SU-DHL-6 (cell line): ENCODE data around the gene DPP9.

Experiments used
- H2AFZ ChIP-seq: fragments of 200-600 bp; sonication (generic); 2 replicates; pipeline ENCODE4 v1.6.1; 2014; ENCODE audit warnings: low read depth, mild to moderate bottlenecking, moderate library complexity, mixed read lengths, antibody characterized with exemption, low read length; ENCODE audit not compliant: severe bottlenecking
- H3F3A ChIP-seq: fragments of 200-600 bp; shearing (Covaris generic); 2 replicates; pipeline ENCODE4 v1.6.0; 2016; ENCODE audit warnings: antibody characterized with exemption, mild to moderate bottlenecking; ENCODE audit not compliant: insufficient read depth
- H3K27ac ChIP-seq: fragments of 200-600 bp; sonication (generic); 2 replicates; pipeline ENCODE4 v1.5.1; 2016; ENCODE audit warnings: low read depth, mild to moderate bottlenecking, low read length, moderate library complexity, mixed read lengths
- H3K27me3 ChIP-seq: fragments of 200-600 bp; sonication (generic), shearing (Covaris generic); 2 replicates; pipeline ENCODE4 v1.6.0; 2014; ENCODE audit warnings: mild to moderate bottlenecking, low read length
- H3K36me3 ChIP-seq: fragments of 200-600 bp; sonication (generic); 2 replicates; pipeline ENCODE4 v1.6.1; 2014; ENCODE audit warnings: mild to moderate bottlenecking, low read length, mixed read lengths
- H3K4me2 ChIP-seq: fragments of 300-600, 200-600 bp; shearing (Covaris generic), sonication (generic); 2 replicates; pipeline ENCODE4 v1.6.0; 2014; ENCODE audit warnings: low read length, low read depth, mild to moderate bottlenecking; ENCODE audit not compliant: poor library complexity, severe bottlenecking
- H3K4me3 ChIP-seq: fragments of 200-600 bp; sonication (generic); 2 replicates; pipeline ENCODE4 v1.5.1; 2014; ENCODE audit warnings: antibody characterized with exemption, low read length, mild to moderate bottlenecking, mixed read lengths; ENCODE audit not compliant: insufficient read depth, poor library complexity, severe bottlenecking
- H3K79me2 ChIP-seq: fragments of 200-600 bp; sonication (generic); 2 replicates; pipeline ENCODE4 v1.6.1; 2014; ENCODE audit warnings: mild to moderate bottlenecking, low read length, moderate library complexity; ENCODE audit not compliant: insufficient read depth
- H3K9ac ChIP-seq: fragments of 200-600 bp; sonication (generic); 2 replicates; pipeline ENCODE4 v1.7.0; 2014; ENCODE audit warnings: mild to moderate bottlenecking, low read length
- H3K9me2 ChIP-seq: fragments of 200-600 bp; sonication (generic); replicated peaks from 2 replicates; pipeline ENCODE4 v1.6.1; 2014; ENCODE audit warnings: low read length; ENCODE audit not compliant: insufficient read depth
- H3K9me3 ChIP-seq: fragments of 200-600 bp; sonication (generic); 2 replicates; pipeline ENCODE4 v1.6.1; 2014; ENCODE audit warnings: low read length, mixed read lengths; ENCODE audit not compliant: insufficient read depth
- H4K20me1 ChIP-seq: fragments of 200-600 bp; sonication (generic); 2 replicates; pipeline ENCODE4 v1.6.1; 2014; ENCODE audit warnings: low read depth, mild to moderate bottlenecking, antibody characterized with exemption, low read length, moderate library complexity, mixed read lengths
- CTCF ChIP-seq: fragments of 200-600 bp; sonication (generic); IDR thresholded peaks from one replicate; pipeline ENCODE4 v1.5.1; 2017; ENCODE audit warnings: antibody characterized with exemption, mild to moderate bottlenecking, low read length, moderate library complexity; ENCODE audit not compliant: insufficient read depth, poor library complexity, severe bottlenecking
- EZH2phosphoT487 ChIP-seq: fragments of 200-600 bp; sonication (generic), shearing (Covaris generic); conservative IDR thresholded peaks from 2 replicates; pipeline ENCODE4 v1.6.1; 2018; ENCODE audit warnings: mild to moderate bottlenecking, antibody characterized with exemption, low read length, moderate library complexity, mixed read lengths

Gene DPP9

GRCh38 chr19:4673726-4674125 is 49.9 kb downstream of the DPP9 start:
- Histone ChIP-seq H3K27ac (no peak overlapping the region), H2AFZ (no peak overlapping the region), H3K79me2 (peaks cover 13% of the 10 kb centered on the region; the same call in 1 of the 2 replicates), H3K36me3 (no peaks in the 10 kb centered on the region), H4K20me1 (no peaks in the 10 kb centered on the region), H3K4me3 (no peak overlapping the region), H3K9me3 (no peaks in the 10 kb centered on the region), H3F3A (peaks cover 22% of the 10 kb centered on the region), H3K9me2 (no peaks in the 10 kb centered on the region), H3K9ac (no peak overlapping the region), H3K27me3 (no peaks in the 10 kb centered on the region), H3K4me2 (no peak overlapping the region)
- TF ChIP-seq EZH2phosphoT487 (no peak), CTCF (no peak)

- Histone ChIP-seq H3K79me2 (peaks cover 15% of the 10 kb centered on the region; the same call in 1 of the 2 replicates), H3F3A (peaks cover 22% of the 10 kb centered on the region), H4K20me1 (no peaks in the 10 kb centered on the region), H2AFZ (no peak overlapping the region), H3K27ac (no peak overlapping the region), H3K4me3 (no peak overlapping the region), H3K27me3 (no peaks in the 10 kb centered on the region), H3K9me2 (no peaks in the 10 kb centered on the region), H3K9me3 (no peaks in the 10 kb centered on the region), H3K9ac (no peak overlapping the region), H3K36me3 (peaks cover 2% of the 10 kb centered on the region; the same call in 1 of the 2 replicates), H3K4me2 (no peak overlapping the region)
- TF ChIP-seq EZH2phosphoT487 = no peak
- TF ChIP-seq CTCF = no peak
Measured at GRCh38 chr19:4673216-4673615, 50.4 kb downstream of the DPP9 start.

GRCh38 chr19:4671185-4671851 is 52.3 kb downstream of the DPP9 start:
- TF ChIP-seq EZH2phosphoT487 (no peak), CTCF (no peak)
- Histone ChIP-seq H3K27ac (no peak overlapping the region), H3K27me3 (no peaks in the 10 kb centered on the region), H3K9ac (no peak overlapping the region), H3K9me3 (no peaks in the 10 kb centered on the region), H3F3A (peaks cover 22% of the 10 kb centered on the region), H3K36me3 (peaks cover 3% of the 10 kb centered on the region; the same call in 1 of the 2 replicates), H3K79me2 (peaks cover 15% of the 10 kb centered on the region; the same call in 1 of the 2 replicates), H3K4me3 (no peak overlapping the region), H2AFZ (no peak overlapping the region), H3K4me2 (no peak overlapping the region), H3K9me2 (no peaks in the 10 kb centered on the region), H4K20me1 (no peaks in the 10 kb centered on the region)
